Smooth muscle cell of the brain vasculature (primary cell): ENCODE results near the gene TAOK1.
"Not testable (repeated sequence)": the region's sequence is repeated elsewhere in the genome, so short reads cannot be mapped to it uniquely, and the experiment has no call there.

Experiments
- DNase-seq: peaks from one replicate; pipeline ENCODE4 v3.0.0-alpha.2; 2012; ENCODE audit warnings: low read depth, low spot score

Gene TAOK1

GRCh38 chr17:29546830-29547229 is 156.7 kb downstream of the TAOK1 start:
- no peak for DNase-seq

GRCh38 chr17:29549177-29549923 is 159.2 kb downstream of the TAOK1 start:
- DNase-seq, result no peak

GRCh38 chr17:29555840-29556239 is 165.7 kb downstream of the TAOK1 start:
- DNase-seq, result no peak

- no peak for DNase-seq
Measured at GRCh38 chr17:29557085-29557738, 167.0 kb downstream of the TAOK1 start.

GRCh38 chr17:29557739-29558116 is 167.6 kb downstream of the TAOK1 start:
- no peak for DNase-seq

- not testable (repeated sequence) for DNase-seq
Measured at GRCh38 chr17:29558139-29558538, 168.0 kb downstream of the TAOK1 start.

GRCh38 chr17:29559640-29560039 is 169.5 kb downstream of the TAOK1 start:
- no peak for DNase-seq

GRCh38 chr17:29560316-29560715 is 170.2 kb downstream of the TAOK1 start:
- DNase-seq, result no peak

- no peak for DNase-seq
Measured at GRCh38 chr17:29561554-29562517, 171.7 kb downstream of the TAOK1 start.

GRCh38 chr17:29562615-29563014 is 172.5 kb downstream of the TAOK1 start:
- DNase-seq, result no peak

GRCh38 chr17:29563816-29564215 is 173.7 kb downstream of the TAOK1 start:
- no peak for DNase-seq

- DNase-seq, result no peak
Measured at GRCh38 chr17:29565643-29566472, 175.7 kb downstream of the TAOK1 start.

GRCh38 chr17:29566473-29567303 is 176.5 kb downstream of the TAOK1 start, which contains the start of gene ABHD15:
Gene ABHD15, minus strand, starts transcription at chr17:29567037. Its CDS starts 71 bp downstream, at chr17:29566966.
- DNase-seq, result no peak

- no peak for DNase-seq
Measured at GRCh38 chr17:29567304-29567553, 177.1 kb downstream of the TAOK1 start.

GRCh38 chr17:29567554-29568330 is 177.6 kb downstream of the TAOK1 start:
- DNase-seq, result no peak

- DNase-seq, result no peak
Measured at GRCh38 chr17:29568331-29569244, 178.4 kb downstream of the TAOK1 start, which contains the start of gene TP53I13. Gene TP53I13, plus strand, starts transcription at chr17:29568701. Its CDS starts 58 bp downstream, at chr17:29568759.

- DNase-seq, result no peak
Measured at GRCh38 chr17:29569245-29569950, 179.2 kb downstream of the TAOK1 start.

- DNase-seq, result no peak
Measured at GRCh38 chr17:29570521-29570920, 180.4 kb downstream of the TAOK1 start.
